KG1 (cell line): Measurements from ENCODE around the gene SCN8A.
"Not testable (repeated sequence)": the region's sequence is repeated elsewhere in the genome, so short reads cannot be mapped to it uniquely, and the experiment has no call there.

ENCODE experiments used
- DNase-seq: peaks from one replicate; lab custom pipeline; 2025; lab: John Stamatoyannopoulos, UW

SCN8A gene

GRCh38 chr12:51625370-51625769, 34.3 kb downstream of the SCN8A start:
- no peak for DNase-seq

GRCh38 chr12:51626115-51626514, 35.1 kb downstream of the SCN8A start:
- DNase-seq, result no peak

- DNase-seq, result no peak
Measured at GRCh38 chr12:51626629-51627028, 35.6 kb downstream of the SCN8A start.

GRCh38 chr12:51630256-51630880, 39.3 kb downstream of the SCN8A start:
- DNase-seq, result no peak

- no peak for DNase-seq
Measured at GRCh38 chr12:51630986-51631385, 40.0 kb downstream of the SCN8A start.

- DNase-seq, result no peak
Measured at GRCh38 chr12:51631591-51631990, 40.6 kb downstream of the SCN8A start.

- DNase-seq, result no peak
Measured at GRCh38 chr12:51632623-51633022, 41.6 kb downstream of the SCN8A start.

- DNase-seq, result no peak
Measured at GRCh38 chr12:51635346-51635745, 44.3 kb downstream of the SCN8A start.

GRCh38 chr12:51636581-51636980, 45.5 kb downstream of the SCN8A start:
- DNase-seq, result no peak

GRCh38 chr12:51636986-51637385, 46.0 kb downstream of the SCN8A start:
- DNase-seq, result no peak

GRCh38 chr12:51639361-51639760, 48.3 kb downstream of the SCN8A start:
- no peak for DNase-seq

- no peak for DNase-seq
Measured at GRCh38 chr12:51642286-51642685, 51.3 kb downstream of the SCN8A start.

GRCh38 chr12:51643951-51644350, 52.9 kb downstream of the SCN8A start:
- no peak for DNase-seq

- DNase-seq, result not testable (repeated sequence)
Measured at GRCh38 chr12:51644691-51645090, 53.7 kb downstream of the SCN8A start.

GRCh38 chr12:51645961-51646360, 54.9 kb downstream of the SCN8A start:
- DNase-seq, result no peak

GRCh38 chr12:51647647-51648046, 56.6 kb downstream of the SCN8A start:
- no peak for DNase-seq

GRCh38 chr12:51653431-51653830, 62.4 kb downstream of the SCN8A start:
- no peak for DNase-seq

- DNase-seq, result no peak
Measured at GRCh38 chr12:51661199-51661598, 70.2 kb downstream of the SCN8A start.

- no peak for DNase-seq
Measured at GRCh38 chr12:51661836-51662235, 70.8 kb downstream of the SCN8A start.

GRCh38 chr12:51662728-51663154, 71.7 kb downstream of the SCN8A start:
- DNase-seq, result no peak

- no peak for DNase-seq
Measured at GRCh38 chr12:51663390-51663789, 72.4 kb downstream of the SCN8A start.

- no peak for DNase-seq
Measured at GRCh38 chr12:51666696-51667095, 75.7 kb downstream of the SCN8A start.

- no peak for DNase-seq
Measured at GRCh38 chr12:51667269-51667668, 76.2 kb downstream of the SCN8A start.

GRCh38 chr12:51669271-51669670, 78.2 kb downstream of the SCN8A start:
- no peak for DNase-seq

GRCh38 chr12:51669996-51670395, 79.0 kb downstream of the SCN8A start:
- DNase-seq, result no peak
